ENCODE measurements around the gene HOXD10.
A peak's percentile ranks its signal among the peaks of the same experiment; 100 is the strongest.

HOXD10 gene

DNA sequence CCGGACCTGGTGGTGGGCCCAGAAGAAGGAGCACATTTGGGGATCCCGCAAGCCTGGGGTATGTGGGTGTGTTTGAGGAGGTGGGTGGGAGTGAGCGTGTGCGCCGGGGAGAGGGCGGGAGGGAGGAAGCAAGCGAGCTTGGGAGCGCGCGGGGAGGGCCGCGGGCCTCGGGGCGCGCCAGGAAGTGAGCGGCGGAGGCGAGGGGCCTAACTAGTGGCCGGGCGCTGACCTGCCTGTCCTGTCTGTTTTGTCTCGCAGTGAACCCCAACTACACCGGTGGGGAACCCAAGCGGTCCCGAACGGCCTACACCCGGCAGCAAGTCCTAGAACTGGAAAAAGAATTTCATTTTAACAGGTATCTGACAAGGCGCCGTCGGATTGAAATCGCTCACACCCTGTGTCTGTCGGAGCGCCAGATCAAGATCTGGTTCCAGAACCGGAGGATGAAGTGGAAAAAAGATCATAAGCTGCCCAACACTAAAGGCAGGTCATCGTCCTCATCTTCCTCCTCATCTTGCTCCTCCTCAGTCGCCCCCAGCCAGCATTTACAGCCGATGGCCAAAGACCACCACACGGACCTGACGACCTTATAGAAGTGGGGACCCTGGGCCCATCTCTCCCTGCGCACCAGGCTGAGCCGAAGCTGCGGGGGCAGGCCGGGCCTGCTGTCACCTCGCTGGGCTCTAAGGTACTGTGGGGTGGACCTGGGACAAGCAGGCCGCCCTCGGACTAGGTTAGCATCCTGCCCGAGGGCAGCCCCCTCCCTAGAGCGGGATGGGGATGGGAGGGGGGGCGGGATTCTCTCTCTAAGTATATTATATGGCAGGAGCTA lies 36.0 kb downstream of the HOXD10 start:
- peak; percentile 21 for DNase-seq

DNA sequence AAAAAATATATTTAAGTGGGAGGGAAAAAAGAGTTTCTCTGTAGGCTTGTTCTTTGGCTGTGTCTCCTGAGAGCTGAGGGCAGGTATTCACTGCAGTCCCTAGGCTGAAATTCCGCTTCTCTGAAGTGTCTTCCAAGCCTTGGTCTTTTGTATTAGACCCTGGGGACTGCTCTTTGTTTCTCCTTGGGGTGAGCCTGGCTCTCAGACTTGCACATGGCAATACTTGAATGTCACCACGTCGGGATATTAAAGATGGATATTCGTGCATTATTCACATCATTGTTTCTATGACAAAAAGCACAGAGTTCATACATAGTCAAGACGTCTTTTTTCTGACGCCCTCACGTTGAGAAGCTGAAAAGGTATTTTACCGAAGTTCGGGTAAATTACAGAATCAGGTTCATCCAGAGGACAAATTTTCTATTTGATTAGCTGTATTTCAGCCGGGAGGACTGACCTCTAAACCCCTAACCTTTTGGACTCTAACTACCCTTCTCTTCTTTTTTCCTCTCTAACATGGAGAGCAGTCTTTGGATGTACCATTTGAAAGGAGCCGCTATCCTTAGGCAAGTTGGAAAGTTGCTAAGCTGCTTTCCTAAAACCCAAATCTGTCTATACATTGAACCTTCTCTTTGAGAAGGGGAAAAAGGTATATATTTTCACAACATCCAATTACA lies 38.1 kb downstream of the HOXD10 start:
- DNase-seq = peak; percentile 2

DNA sequence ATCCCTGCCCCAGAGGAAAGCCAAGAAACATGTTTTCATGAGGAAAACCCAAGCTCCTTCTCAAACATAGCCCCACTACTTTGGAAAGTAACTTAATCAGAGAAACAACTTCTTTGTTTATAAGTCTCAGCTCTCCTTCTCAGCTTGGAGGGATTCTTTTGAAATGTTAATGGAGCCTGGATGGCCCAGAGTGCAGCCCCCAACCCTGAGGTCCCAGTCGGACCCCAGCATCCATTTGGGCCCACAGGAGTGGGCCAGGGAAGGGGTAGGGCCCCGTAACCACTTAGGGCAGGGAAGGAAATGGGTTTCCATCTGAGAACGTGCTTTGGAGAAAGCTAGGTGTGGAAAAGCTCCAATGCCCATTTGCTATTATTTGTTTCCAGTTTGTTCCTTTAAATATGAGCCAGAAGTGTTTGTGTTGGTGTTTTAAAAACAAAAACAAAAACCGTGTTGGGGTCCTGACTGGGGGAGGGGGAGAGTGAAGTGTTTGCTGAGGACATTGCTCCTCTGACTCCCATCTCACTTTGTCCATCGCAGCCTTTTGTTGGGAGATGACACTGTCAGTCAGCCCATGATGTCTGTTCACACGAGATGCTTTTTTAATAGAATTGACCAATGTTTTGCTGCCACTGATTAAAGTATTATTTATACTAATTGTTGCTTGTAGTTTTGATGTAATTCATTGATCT lies 38.9 kb downstream of the HOXD10 start:
- DNase-seq = no peak

DNA sequence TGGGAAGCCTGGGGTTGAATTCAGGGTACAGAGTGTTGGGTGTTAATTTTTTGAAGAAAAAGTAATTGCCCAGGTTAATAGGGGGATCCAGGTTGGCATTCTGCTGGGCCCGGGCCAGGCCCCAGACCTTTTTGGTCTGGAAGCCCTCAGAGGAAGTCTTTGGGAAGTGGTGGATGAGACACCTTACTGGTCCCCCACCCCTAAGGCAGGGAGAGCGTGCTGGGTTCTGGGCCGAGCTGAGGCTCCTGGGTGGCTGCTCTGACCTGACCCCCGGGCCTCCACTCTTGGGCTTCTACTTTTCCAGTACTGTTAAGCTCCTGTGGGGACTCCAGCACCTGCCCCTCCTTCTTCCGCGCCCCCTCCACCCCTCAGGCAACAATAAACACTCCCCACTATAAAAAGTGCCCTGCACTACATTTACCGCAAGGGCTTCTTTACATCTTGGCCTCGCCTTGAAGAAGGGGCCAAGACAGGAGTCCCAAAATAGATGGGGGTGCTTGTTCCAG lies 39.8 kb downstream of the HOXD10 start:
- DNase-seq = no peak

DNA sequence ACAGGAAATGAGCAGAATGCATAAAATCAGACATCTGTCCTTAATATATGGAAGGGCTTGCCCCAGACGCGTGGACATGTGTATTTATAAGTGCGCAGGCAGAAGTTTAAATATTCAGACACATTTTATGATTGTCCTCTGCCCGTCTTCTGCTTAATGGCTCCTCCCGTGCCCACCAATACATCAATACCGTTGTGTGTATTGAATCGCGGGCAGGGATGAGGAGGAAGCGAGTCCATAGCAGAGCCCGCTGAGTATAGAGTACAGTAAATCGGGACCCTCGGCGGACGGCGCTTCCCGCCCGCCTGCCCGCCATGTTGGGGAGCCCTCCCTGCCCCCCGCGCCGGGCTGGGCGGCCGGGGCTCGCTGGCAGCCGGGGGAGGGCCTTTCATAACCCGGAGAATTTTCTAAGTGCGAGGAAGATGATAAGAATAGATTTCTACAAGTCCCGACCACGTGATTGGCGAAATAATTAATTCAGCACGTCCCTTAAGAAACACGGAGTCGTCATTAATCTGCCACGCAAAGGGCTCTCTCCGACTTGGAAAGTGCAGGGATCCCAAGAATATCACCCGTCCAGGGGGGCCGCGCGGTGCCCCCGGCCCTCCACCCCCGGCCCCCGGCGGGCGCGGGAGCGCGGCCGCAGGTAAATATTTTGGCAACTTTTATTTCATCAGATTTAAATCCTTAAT lies 40.4 kb downstream of the HOXD10 start, which contains the start of gene HOXD3:
TSS of gene HOXD3 (plus strand) at position 501 of the 692 bp plus-strand sequence. CDS start 11,808 bp downstream, outside the sequence.
- DNase-seq = no peak

DNA sequence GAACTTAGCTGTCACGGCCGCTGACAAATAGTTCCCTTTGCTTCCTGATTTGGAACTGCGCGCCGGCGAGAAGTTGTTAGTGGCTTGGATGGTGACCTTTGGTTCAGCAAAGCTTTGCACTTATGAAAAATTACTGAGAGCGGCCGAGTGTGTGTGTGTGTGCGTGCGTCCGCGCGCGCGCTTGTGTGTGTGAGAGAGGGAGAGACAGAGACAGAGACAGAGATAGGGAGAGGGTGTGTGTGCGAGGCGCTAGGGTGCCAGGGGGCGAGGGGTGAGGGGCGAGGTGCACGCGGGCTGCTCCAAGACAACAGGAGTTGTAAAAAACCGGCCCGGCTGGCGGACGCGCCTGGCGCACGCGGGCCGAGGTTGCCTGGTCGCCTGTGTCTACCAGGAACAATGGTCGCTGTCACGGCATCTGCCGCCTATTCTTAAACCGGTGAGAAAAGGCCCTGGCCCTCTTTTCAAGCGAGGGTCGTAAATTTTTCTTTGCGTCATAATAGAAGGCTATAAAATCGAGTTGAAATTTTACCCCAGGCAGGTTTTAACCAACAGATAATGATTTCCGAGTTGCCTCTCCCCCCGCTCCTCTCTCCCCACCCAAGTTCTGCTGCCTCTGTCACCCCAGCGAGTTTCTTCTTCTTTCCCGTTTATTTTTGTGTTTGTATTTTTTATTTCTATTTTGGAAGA lies 41.1 kb downstream of the HOXD10 start:
- no peak for DNase-seq

DNA sequence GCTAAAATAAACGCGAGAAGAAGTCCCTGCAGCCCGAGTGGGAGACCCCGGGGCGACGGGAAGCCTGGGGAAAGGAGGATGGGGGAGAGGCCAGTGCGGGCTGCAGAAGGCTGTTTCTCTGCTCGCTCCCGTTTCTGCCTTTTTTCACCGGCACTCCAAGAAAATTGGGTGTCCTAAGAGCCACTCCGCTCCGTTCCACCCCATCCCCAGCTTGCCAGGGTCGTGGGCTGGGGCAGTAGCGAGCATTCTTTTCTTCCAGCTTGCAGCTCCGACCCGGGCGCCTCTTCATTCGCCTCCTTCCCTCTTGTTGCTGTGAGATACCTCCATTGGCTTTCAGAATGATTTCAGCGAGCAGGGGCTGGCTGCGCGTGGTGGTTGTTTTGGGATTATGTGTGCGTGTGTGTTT lies 41.6 kb downstream of the HOXD10 start:
- no peak for DNase-seq

DNA sequence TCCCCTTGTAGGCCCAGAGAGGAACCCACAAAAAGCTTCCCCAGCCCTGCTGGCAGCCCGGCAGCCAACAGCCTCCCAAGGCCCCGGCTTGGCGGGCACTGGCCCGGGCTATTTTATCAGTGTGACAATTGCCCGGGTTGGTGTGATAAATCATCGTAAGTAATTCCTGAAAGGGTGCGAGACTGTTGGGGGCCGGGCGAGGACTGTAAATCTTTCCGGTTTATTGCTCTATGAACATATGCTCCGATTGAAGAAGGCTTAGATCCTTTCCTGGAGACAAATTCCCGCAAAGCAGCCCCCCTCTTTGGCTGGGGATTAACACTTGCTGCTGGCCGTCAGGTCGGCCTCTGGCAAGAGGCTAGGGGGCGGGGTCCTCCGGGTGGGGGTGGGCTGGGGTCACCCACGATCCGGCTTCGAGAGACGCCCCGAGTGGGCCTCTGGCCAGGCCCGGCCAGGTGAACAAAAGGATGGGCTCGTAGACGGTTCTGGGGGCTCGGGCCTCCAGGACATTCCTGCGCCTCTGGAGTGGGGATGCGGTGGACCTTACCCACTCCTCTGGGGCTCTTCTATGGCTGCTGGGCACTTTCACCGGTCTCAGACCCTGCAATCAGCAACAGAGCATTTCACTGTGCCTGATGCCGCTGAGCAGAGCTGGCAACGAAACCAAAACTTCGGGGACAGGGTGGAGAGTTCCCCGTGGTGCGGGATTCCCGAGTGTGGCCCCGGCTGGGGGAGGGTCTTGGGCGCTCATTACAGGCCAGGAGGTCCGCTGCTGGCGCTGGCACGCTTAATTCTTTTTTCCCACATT lies 42.5 kb downstream of the HOXD10 start:
- no peak for DNase-seq

DNA sequence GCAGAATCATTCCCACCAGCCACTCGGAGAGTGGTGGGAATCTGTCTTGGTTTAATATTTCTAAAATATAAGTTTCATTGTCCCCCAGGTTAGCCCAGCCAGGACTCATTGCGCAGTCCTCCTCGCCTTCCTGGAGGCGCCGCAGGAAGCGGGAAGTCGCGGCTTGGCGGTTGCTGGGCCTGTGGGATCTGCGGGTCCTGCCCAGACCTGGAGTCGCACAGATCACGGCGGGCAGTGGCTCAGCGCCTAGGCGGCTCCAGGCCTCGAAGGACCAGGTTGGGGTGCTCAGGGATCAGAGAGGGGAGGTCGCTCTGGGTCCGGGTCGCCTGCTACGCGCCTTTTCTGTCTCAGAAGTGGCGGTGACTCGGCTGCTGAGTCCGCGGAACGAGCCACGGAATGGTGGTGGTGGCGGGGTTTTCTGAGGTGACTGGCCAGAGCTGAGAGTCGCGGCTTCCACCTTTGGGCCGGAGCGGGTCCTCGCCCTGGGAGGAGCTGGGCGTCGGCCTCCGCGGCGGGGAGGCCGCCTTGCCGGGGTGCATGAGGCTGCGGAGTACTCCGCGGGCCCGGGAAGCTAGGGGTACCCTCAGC lies 43.2 kb downstream of the HOXD10 start:
- no peak for DNase-seq

DNA sequence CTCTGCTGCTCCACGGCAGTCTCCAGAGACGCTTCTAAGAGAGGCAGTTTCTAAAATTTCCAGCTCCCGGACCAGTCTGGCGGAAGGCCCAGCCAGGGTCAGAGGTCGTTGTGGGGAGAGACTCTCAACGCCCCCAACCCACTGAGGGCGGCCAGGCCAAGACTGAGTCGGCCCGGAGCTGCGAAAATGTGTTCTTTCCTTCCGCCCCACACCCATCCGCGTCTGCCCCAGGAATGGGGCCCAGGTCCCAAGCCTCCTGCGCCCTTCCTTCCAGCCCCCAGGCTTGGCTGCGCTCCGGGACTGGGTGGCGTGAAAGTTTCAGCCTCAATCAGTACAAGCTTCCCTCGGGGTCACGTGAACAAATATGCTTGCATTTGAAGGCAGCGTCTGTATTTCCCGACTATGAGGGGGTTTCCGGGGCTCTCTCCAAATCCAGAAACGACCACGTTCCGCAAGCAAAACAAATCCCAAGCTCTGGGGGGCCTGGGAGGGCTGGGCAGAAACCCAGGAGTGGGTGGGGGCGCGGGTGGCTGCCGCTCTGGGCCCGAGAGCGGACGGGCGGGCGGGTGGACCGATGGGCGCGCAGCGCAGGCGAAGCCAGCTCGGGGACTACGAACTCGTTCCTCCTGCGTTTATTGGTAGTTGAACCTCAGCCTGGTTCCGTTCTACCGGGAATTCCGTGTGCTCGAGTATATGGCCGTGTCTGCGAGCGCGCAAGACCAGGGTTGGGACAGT lies 43.8 kb downstream of the HOXD10 start:
- peak; percentile 55 for DNase-seq

DNA sequence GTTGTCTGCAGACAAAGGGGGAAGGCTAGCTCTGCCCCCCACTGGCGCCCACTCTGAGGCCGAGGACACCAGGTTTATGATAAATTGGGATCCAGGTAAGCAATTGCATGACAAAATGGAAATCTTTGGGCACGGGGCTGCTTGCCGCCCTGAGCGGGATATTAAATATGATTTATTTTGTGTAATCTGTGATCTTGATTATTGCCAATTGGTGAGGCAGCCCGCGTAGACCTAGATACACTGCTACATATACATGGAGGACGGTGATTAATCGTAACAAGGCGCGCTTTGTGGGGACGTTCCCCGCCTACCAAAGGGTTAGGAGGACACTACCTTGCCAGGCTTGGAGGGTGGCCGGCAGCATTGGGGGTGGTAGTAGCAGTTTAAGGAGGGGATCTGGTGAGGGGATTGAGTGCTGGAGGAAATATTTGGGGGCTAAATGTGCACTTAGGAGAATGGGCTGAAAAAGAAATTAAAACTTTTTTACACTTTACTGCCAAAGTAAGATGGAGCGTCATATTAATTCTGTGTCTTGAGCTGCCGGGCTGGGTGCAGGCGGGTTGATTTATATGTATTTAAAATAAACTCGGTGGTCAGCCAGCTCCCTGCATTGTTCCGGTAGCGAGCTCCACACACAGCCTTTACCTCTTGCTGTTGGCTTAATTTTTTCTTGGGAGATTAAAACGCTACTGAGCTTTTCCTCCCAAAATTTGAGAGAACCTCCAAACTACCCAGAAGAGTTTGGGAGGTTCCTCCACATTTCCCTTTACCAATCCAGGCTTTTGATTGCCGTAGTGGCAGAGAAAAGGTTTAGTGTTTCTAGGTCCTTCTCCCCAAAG lies 44.6 kb downstream of the HOXD10 start:
- DNase-seq = no peak

DNA sequence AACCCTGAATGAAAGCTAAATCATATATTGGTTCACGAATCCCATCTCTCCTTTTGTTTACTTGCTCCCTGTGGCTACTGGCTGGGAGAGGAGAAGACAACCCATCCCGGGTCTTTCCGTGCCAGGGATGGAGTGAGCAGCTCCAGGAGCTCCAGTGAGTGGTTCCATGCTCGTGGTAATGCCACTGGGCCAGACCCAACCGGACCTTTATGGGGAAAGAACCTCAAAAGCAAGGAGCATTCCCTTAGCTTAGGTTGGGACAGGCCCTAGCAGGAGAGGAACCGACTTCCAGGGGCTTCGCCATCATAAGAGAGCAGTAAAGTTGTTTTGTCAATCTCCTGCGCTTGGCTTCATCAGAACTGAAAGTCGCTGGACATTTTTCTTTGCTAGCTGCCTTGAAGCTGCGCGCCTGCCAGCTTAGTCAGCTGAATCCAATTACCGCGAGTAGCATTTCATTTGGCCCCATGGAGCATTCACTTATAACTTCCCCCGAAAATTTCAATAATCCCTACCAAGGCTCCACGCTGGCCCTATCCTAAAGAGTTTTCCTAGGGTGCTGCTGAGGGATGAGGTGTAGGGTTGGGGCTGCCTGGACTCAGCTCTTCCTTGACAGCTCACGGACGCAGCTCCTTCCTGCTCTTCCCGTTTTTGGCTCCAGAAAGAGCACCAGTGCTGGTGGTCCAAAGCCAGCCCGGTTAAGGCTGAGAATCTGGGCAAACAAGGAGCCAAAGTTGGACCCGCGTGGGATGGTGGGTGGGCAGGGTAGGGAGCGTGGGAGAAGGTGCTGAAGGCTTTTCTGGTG lies 45.4 kb downstream of the HOXD10 start:
- peak; percentile 78 for DNase-seq

DNA sequence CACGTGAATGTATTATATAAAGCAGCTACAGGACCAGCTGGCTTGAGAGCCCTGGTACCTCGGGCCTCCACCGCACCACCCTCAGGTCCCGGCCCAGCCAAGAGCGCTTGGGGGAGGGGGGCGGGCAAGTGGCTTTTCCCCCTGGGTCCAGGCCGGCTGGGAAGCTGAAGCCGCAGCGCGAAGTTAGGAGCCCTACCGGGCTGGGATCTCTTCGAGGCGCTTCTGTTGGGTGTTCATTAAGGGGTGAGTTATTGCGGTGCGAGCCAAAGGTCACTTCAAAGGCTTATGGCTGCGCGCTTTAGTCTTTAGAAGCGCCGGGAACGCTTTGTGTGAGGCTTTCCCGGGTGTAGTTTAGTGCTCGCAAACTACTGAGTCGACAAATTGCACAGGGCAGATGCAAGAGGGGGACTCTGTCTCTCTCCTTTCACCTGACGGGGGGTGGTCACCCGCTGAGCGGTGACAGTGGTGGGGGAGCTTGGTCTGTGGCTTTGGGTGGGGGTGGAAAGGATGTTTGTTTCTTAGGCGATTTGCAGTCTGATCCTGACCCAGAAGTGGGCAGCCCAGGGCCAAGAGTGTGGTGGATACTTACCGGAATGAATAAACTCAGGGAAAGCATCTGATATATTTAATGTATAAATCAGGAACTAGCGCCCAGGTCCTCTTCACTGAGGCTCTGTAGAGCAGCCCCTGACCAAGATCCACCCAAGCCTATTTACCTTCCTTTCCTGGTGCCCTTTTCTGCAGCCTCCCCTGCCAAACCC lies 46.5 kb downstream of the HOXD10 start:
- DNase-seq = no peak

DNA sequence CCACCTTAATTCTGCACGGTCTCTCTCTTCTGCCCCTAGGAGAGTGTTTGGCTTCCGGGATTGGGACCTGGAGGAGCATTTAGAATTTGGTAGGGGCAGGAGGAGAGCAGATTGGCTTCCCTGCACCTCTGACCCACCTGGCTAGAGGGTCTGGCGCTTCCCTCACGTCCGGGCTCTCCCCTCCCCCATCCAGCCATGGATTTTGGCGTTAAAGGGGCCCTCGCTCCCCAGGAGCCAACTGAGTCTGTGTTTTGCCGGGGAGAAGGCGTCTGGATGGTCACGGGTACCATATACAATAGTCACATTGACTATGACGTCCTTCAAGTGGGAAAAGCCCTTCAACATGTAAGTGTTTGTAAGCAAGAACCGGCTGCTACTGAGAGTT lies 47.1 kb downstream of the HOXD10 start:
- no peak for DNase-seq

DNA sequence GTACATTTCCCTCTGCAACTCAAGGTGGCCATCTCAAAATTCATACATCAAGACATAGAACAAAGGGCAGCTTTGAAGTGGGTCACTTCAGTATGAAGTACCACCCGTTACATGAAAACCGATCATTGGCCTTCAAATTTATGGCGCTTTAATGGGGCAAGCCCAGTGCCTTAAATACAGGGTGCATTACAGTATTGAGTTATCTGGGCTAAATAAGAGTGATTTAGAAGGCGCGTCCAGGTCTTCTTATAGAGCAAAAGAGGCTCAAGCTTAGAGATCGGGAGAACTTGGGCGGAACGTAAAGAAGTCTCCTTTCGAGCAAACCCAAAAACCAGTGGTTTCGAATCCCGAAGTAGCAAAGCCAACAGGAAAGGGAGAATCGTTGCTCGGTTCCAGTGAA lies 47.6 kb downstream of the HOXD10 start:
- DNase-seq = no peak

DNA sequence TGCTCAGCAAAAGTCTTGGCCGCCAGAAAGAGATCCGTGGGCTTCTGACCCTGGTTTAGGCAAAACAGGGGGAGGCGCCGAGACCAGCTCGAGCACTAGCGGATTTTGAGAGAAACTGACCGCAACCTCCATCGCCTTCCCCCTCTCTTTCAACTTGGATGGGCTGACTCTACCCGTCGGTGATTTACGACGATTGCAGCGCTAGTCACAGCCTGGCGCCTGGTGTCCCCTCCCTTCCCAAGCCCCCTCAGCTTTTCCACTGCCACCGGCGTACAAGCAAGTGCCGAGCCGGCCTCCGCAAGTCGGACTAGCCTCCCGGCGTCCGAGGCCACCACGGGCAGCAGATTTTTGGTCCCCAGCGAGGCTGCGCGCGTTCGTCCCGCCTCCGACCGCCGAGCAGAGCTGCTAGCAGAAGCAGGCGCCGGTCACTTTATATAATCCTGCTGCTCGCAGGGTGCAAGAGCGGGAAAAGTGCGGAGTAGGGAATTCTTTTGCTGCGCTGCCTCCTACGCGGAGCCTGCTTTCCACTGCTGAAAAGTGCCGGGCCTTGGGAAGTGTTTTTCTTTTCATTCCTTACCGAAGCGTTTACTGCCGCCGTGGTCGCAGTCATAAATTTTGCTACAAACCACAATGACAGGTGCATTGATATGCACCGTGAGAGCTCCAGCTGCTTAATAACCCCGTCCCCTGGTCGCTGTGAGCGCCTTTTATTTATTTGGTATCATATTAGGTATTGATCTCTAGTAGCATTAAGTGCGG lies 48.2 kb downstream of the HOXD10 start:
- no peak for DNase-seq
